Measurements from ENCODE around the gene COPA.

DNA sequence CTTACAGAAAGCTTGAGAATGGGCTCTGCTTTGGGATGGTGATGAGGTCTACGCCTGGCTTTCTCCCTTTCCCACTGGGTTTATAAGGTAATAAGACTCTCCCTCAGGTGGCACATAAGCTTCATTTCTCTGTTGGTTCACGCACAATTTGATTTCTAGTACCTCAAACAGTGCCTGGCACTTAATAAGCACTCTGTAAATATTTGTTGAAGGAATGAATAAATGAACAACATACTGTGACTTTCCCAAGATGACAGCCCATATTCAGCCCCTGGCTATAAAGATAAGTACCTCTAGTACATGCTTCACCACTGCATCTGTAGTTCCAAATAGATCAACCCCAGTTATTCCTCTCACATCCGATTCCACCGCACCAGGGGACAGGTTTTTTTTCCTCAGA, 17.8 kb downstream of the COPA start:
- TF ChIP-seq, protein P1, sequence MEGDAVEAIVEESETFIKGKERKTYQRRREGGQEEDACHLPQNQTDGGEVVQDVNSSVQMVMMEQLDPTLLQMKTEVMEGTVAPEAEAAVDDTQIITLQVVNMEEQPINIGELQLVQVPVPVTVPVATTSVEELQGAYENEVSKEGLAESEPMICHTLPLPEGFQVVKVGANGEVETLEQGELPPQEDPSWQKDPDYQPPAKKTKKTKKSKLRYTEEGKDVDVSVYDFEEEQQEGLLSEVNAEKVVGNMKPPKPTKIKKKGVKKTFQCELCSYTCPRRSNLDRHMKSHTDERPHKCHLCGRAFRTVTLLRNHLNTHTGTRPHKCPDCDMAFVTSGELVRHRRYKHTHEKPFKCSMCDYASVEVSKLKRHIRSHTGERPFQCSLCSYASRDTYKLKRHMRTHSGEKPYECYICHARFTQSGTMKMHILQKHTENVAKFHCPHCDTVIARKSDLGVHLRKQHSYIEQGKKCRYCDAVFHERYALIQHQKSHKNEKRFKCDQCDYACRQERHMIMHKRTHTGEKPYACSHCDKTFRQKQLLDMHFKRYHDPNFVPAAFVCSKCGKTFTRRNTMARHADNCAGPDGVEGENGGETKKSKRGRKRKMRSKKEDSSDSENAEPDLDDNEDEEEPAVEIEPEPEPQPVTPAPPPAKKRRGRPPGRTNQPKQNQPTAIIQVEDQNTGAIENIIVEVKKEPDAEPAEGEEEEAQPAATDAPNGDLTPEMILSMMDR (conservative IDR thresholded peaks at IDR 0.05; ENCODE audit: low read length), result no peak
- TF ChIP-seq EZH2phosphoT487 (IDR thresholded peaks at IDR 0.05; ENCODE audit: borderline replicate concordance), result no peak
